GM18502 (cell line): ENCODE results near the gene EHMT1.

Experiments used
- ATAC-seq: cut with Tn5 transposase; IDR thresholded peaks from one replicate; pipeline ENCODE4 v1.9.1; 2021; ENCODE audit warnings: mild to moderate bottlenecking; ENCODE audit not compliant: unreplicated experiment, poor library complexity

The EHMT1 gene

DNA sequence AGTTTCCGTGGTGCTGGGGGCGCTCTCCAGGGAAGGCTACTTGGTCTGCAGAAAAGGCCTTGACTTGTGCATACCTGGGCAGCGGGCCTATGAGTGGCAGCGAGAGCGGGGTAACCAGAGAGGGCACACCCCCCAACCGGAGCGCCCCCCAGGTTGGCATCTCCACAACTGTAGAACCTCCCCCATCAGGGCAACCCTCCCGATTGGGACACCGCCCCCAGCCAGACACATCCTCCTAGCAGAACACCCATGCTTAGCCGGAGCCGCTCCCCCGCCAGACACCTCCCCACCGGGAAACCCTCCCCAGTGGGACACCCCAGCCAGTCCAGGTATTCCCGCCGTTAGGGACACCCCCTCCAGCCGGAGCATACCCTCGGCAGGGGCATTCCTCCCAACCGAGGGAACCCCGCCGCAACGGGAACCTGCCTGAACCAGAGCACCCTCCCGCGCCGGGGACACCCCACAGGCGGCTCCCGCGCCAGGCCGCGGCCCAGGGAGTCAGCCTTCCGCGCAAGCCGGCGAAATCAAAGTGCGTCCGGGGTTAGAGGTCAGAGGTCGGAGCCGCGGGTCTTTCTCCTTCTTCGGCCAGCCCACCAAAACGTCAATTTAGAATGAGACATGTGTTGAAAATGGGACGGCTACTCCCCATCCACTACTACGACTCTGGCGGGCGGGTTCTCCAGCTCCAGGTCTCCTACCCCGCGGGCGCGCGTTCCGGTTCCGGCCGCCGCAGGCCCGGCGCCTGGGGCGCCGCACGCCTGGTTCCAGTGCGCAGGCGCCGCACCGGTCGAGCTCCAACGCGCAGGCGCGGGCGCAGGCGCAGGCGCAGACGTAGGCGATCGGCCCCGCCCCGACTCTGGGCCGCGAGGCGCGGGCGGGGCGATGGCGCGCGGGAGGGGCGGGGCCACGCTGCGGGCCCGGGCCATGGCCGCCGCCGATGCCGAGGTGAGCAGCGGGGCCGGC, at the start of gene EHMT1:
Gene EHMT1 (plus strand): TSS at position 901 of the 963 bp plus-strand sequence. CDS start 24 bp downstream, at position 925.
- ATAC-seq = peak; percentile 71

DNA sequence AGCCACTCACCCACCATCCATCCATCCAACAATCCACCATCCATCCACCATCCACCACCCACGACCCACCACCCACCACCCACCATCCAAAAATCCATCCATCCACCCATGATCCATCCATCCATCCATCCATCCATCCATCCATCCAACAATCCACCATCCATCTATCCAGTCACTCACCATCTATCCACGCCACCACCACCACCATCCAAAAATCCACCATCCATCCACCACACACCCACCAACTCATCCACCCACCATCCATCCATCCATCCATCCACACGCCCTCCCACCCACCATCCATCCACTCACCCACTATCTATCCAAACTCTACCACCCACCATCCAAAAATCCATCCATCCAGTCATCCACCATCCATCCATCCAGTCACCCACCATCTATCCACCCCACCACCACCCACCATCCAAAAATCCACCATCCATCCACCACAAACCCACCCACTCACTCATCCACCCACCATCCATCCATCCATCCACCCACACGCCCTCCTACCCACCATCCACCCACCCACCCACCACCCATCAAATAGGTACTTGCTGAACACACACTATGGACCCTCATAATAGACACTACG, 49.1 kb upstream of the EHMT1 start:
- ATAC-seq = no peak

DNA sequence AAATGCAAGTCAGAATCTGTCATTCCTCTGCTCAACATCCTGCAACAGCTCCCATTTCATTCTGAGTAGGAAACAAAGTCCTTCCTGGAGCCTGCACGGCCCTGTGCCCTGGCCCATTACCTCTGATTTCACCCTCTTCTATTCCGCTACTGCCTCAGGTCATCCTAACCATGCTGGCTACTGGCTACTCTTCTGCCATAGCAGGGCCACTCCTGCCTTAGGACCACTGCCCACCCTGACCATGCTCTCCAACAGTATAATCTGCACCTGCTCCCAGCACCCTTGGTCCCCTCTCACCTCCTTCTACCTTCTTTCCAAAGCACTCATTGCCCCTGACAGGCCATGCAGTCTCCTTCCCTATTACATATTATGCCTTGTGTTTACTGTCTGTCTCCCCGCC, 48.2 kb upstream of the EHMT1 start:
- ATAC-seq = no peak

DNA sequence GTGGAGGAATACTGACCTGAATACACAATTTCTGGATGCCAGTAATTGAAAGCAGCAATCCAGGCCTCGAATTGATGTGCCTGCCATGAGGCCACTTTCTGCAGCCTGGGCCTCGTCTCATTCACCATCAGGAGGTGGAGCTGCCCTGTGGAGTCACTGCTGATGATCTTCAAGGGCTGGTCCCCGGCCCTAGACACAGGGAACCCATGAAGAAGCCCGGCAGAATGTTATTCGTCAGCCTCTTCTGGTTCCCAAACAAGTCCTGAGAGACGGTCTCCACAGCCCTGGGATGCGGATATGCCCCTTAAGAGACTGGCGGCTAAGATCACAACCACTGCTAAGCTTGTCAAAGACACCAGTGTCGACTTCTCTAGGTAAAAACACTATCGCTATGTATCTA, 44.6 kb upstream of the EHMT1 start:
- no peak for ATAC-seq

DNA sequence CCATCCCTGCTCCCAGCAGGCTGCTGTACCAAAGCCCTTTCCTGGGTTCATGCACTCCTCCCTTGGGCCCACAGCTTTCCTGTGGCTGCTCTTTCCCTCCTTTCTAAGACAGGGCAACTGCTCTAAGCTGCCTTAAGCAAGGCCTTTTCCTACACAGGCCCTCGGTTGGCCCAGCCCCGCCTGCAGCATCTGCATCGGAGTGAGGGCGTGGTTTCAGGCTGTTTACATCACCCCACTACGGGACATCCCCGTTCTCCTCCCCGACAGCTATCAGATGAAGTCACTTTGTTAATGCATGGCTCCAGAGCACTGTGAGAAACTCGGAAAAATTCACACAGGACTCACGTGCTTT, 43.5 kb upstream of the EHMT1 start:
- ATAC-seq = no peak

DNA sequence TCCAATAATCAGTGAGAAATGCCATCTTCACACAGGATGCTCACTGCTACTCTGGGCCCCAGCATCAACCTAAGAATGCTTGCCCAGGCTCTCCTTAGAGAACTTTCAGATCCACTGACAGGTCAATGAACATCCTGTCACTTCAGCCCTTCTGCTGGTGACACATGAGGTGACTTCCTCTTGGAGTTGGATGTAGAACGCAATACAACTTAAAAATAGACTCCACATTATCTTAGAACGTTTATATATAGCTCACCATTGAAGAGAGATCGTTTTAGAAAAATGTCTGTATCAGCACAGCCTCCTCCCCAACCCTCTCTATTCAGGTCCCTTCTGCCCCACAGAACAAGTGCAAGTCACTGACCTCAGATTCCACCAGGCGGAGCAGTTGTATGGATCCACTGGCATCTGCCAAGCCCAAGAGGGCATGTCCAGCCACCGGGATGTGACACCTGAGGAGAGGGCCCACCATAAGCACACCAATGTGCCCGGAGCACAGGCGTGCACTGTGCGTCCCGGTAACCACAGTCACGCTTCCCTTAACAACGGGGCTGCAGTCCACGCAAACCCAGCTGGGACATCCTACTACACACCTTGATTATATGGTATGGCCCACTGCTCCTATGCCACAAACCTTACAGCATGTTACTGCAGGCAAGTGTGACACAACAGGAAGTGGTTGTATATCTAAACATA, 42.9 kb upstream of the EHMT1 start:
- ATAC-seq = no peak

DNA sequence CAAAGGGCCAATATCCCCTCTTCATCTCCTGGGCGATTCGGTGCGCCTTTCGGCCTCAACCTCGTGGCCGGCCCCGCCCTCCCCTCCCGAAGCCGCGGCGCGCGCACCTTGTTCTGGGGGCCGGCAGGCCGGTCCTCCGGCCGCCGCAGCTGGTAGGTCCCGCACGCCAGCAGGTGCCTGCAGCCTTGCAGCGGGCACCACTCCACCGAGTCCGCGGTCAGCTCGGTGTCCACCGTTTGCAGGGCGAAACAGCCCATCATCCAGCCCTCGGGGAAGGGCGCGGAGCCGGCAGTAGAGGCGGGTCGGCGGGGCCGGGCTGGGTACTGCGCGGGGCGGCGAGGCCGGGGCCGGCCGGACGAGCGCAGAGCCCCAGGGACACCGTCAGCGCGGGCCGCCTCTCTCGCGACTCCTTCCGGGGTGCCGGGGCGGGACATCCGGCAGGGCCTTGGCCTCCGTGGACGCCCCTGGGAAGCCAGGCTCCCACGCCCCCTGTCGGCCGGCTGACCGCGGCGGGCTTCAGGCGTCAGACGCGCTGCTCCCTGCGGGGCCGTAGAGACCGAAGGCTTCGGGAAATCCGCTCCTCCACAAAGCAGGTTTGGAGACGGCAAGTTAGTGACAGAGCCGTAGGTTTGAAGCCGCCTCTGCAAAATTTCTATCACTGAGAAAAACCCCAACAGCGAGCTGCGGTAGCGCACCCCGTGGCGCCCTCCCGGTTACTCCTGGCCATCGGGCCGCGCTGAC, 40.1 kb upstream of the EHMT1 start, which contains the start of gene DPH7:
Gene DPH7 (minus strand): TSS at position 408 of the 741 bp plus-strand sequence. CDS start 148 bp downstream, at position 260.
- ATAC-seq = peak; percentile 89

DNA sequence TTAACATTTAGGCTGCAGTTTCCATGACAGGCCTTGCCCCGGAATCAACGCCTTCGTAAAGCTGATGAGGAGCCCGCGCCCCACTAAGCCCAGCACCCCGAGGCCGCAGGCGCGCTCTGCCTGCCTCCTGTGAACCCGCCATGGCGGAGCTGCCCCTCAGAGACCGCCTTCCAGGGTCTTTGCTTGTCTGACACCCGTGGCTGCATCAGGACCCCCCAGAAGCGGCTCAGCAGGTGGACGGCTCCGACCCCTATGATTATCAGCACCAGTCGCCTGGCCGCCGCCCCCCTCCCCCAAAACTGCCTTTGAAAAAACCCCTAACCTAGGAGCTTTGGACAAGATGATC, 39.6 kb upstream of the EHMT1 start:
- ATAC-seq = no peak

DNA sequence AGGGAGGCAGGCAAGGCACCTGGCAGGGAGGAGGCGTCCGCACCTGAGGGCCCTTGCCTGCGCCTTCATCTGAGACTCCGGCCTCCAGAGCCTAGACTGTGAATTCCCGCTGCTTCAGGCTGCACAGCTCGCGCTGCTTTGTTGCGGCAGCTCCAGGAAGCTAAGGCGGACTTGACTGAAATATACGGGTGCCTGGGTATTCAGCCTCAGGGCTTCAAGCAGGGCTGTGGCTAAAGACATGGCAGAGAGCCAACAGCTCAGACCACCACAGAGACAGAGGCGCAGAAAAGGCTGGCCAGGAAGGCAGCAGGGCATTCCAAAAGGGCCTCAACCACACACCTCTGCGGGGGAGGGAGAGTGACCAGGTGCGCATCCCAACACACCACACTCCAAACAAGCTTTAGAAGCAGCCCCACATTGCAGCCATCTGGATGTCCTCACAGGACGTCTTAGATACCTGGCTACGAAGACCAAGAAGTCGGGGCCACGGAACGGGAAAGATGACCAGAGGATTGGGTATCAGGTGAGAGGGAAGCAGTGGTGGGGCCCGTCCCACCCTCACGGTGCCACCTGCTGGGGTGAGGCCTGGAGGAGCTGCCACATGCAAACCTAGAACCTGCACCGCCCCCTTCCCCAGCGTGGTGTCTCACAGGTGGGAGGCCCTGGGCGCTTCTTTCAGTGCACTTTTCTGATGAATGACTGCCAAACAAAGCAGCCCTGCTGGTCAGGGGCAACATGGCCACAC, 38.4 kb upstream of the EHMT1 start:
- no peak for ATAC-seq

DNA sequence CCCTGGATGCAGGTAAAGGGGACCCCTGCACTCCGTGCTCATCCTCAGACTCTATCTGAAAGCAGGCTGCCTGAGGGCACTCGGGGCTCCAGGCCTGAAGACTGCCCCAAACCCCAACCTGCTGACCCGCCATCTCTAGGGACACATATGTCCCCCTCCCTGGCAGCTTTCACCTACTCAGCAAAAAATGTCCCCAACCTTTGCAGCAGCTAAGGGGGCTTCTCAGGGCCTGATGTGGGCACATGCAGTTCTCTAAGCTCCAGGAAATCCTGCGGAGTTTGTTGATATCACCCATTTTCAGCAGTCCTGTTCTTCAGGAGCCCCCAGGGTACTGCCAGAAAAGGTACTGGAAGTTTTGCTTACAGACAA, 37.9 kb upstream of the EHMT1 start:
- no peak for ATAC-seq

DNA sequence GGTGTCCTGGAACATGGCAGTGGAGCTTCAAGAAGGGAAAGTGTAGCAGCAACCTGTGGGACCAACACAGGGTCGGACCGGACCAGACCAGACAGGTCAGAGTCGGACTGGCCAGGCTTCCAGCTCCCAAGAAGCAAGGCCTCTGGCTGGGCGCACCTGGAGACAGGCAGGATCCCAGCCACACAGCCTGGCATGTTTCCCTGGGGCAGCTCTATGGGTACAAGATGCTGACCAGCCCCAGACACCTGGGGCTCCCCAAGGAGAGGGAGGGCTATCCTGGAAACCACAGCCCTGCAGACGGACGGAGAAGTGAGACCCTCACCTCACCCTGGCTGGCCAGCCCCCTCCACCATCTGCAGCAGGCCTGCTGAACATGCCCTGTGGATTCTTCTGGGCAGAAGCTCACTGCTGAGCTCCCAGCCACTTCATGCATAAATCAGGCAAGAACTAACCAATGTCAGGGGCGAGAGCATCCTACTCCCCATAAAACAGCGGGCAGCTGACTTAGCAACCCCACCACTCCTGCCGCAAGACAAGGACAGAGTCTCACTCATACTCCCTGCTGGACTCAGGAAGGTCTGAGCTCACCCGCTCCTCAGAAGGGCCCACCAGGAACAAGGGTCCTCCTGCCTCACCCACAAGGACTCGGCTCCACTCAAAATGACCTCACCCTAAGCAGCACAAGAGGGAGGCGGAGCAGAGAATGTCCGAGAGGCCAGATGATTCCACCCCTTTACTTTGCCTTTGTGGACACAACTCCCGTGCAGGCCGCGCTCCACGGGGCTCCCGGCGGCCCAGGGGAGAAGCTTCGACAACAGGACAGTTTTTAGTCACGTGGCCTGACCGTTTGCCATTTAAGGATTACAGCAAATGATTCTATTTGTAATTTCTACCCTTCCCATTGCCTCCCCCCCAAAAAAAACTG, 37.2 kb upstream of the EHMT1 start:
- no peak for ATAC-seq

DNA sequence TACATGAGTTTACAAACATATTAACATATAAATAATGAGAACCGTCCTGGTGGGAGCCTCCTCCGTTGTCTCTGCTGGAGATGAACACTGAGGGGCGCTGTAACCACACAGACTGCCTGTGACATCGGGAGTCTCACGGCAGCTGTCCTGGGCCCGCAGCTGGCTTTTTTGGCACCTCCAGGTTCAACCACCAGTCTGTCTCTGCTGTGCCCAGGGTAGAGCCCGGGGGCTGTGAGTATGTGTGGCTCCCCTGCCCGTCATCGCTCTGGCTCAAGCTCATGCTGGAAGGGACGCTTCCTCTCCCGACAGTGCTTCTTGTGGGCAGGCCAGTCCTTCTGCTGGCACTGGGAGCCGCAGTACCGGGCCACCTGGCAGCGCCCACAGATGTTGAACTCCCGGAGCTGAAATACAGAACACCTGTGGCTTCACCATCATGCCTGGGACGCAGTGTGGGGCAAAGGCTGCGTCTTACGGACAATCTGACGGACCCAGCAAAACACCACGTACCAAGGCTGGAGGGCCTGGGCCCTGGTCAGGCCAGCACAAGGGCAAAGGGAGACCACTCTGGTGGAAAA, 36.4 kb upstream of the EHMT1 start:
- ATAC-seq = no peak

DNA sequence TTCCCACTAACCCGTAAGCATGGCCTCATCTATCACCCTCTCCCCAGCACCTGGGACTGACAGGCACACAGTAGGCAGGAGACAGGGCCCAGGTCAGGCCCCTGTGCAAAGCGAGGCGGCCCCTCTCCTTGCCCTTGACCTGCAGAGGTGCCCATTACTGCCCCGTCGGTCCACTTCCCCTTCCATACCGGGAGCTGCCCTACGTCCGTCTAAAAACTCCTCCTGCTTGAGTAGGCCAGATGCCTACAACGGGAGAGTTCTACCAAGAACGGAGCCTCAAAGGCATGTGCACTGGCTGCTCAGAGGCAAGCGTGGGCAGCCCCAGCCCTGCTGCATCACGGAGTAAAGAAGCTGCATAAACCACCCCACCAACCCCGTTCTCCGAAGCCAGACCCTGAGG, 35.5 kb upstream of the EHMT1 start:
- ATAC-seq = no peak

DNA sequence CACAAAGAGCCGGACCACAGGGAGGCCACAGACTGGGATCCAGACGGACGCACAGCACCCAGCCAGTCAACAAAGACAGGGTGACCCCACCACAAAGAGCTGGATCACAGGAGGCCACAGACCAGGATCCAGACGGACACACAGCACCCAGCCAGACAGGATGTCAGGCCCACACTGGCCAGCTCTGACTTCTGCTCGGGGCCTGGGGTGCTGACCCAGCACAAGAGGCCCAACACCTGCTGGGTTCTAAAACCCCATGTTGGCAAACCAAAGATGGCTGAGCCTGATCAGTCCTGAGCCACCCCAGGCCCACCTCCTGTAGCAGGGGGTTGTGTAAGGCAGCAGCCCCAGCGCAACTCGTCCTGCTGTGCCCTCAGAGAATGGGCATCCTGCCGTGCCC, 34.8 kb upstream of the EHMT1 start:
- ATAC-seq = no peak

DNA sequence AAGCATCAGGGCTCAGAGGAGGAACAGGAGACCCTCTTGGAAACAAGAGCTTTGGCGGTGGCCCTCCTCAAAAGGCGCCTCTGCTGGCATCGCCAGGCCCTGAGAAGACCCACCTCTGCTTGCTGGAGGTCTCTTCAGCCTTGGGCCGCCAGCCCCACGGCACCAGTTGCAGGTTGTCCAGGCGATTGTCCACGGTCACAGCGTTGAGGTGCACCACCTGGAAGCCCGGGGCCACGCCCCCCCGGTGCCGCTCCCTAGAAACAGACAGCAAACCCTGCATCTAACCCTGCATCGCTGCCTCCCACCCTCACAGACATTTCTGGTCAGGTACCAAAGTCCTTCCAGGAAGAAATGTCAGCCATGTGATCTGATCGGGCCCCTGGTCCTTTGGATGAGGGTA, 32.0 kb upstream of the EHMT1 start:
- no peak for ATAC-seq

DNA sequence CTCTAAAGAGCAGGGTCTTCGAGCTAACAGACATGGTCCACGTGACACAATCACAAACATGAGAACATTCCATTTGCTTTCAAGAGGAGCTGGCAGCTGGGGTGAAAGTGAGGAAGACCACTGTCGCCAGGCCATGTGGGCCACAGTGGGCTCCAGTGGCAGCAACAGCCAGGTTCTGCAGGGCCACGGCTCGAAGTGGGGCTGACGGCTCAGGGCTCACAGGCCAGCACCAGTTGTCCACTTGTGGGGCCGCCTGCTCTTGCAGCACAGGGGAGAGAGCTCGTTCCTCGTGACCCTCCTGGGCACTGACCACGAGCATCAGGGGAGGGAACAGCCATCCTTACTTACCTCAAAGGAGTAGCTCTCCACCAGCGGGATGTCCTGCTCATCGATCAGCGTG, 30.5 kb upstream of the EHMT1 start:
- ATAC-seq = no peak

DNA sequence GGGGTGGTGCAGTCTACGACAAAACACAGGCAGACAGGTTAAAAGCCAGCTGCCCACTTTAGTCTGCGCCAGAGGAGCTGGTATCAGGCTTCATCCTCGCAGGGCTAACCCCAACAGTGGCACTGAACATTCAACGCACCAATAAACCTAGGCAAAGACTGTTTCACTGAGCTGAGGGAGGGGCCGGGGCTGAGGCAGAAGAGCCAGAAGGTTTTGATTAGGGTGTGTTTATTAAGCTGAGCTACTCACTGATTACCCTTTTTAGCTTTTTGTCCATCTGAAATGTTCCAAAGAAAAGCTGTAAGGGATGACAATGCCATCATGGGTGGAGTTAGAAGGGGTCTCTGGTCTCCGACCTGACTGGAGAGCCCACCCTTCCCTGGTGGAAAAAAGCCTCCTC, 29.9 kb upstream of the EHMT1 start:
- no peak for ATAC-seq

DNA sequence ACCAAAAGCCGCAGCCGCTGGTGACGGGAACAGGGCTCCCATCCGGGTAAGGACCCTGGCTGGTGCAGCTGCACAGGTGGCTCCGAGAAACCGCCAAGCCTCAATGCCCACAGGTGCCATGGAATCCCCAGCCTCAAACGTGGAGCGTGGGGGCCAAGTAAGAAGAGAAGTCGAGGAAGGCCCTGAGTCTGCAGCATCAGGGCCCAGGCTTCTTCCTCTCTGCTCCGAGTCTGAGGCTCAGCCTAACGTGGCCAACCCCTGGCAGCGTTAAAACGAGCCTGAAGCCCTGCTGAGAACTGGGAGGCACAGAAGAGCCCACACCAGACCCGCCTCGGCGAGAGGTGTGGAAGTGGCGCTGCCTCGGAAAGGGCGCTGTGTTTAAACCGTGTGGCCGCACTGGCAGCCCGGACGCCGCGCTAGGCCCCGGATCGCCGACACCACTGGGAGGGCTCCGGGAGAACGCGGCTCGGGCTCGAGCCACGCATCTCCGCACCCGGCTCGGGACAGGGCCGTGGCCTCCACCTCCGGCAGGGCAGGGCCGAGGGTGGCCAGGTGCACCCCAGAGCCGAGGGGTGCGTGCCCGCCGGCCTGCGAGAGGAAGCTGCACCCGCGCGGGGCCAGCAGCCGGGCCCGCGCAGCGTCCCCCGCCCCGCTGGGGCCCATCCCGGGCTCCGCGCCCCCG, 29.2 kb upstream of the EHMT1 start:
- peak; percentile 25 for ATAC-seq
